Esophagus muscularis mucosa (tissue), 3 donors: ENCODE measurements around the gene AGAP1.

ENCODE experiments used
- CTCF ChIP-seq, 3 experiments: fragments of 200-600 bp in 2 of 3; fragments of 450-650 bp in 1 of 3; sonication (generic) in 2 of 3; IDR thresholded peaks; one replicate each; pipeline ENCODE4 v1.5.1; 2017 to 2019; ENCODE audit warnings: antibody characterized with exemption in 3 of 3, mild to moderate bottlenecking in 2 of 3, moderate library complexity in 1 of 3
- POLR2A ChIP-seq: fragments of 450-650 bp; IDR thresholded peaks from one replicate; pipeline ENCODE4 v1.6.1; 2017; ENCODE audit warnings: antibody characterized with exemption, moderate library complexity, mild to moderate bottlenecking, low read depth
- POLR2AphosphoS5 ChIP-seq, 2 donors: sonication (generic); formaldehyde crosslinking; IDR thresholded peaks; one replicate each; pipeline ENCODE4 v1.6.1; 2017; ENCODE audit warnings: antibody characterized with exemption in 2 of 2

- no peak for TF ChIP-seq CTCF (IDR thresholded peaks at IDR 0.05)
- TF ChIP-seq POLR2A: no peak
- no peak for TF ChIP-seq POLR2AphosphoS5 (IDR thresholded peaks at IDR 0.05)
Measured at GRCh38 chr2:235567842-235568241, 74.0 kb downstream of the AGAP1 start.
